Measurements from ENCODE around the gene CRIP2. TPM values are rescaled to one million over a fixed set of nuclear protein-coding genes. Genes with fewer than 3 reads are reported as not detected.
A peak's percentile ranks its signal among the peaks of the same experiment; 100 is the strongest.

The CRIP2 gene
- total and polyA plus RNA-seq, 2 of the 4 experiments (the other 2 are of a cell fraction): 18.1 to 123 TPM

DNA sequence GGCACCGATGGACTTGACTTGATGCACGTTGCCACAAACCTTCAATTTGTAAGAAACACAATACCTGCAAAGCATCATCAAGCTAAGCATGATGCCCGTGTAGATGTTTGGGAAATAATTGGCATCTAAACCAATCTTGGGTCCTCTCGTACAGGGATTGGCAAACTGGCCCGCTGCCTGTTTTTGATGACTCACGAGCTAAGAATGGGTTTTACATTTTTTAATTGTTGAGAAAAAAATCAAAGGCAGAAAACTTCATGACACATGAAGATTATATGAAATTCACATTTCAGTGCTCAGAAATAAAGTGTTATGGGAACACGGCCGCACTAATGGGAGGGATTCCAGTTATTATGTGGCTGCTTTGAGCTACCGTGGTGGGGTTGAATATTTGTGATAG, 44.1 kb upstream of the CRIP2 start:
- Histone ChIP-seq H2BK15ac (ENCODE audit: low read depth, low read length) (no peak overlapping the region), H3K23ac (ENCODE audit: low read depth, low read length) (no peak overlapping the region), H3K4me3 (ENCODE audit: insufficient read depth, low read depth, low read length) (no peak overlapping the region), H3K18ac (ENCODE audit: low read depth, low read length) (no peak overlapping the region), H2BK20ac (ENCODE audit: low read depth, low read length) (no peak overlapping the region), H2AFZ (replicated peaks; ENCODE audit: low read length, poor library complexity) (no peak overlapping the region), H4K20me1 (ENCODE audit: insufficient read depth, low read length) (peaks cover 88% of the 10 kb centered on the region), H3K9me1 (ENCODE audit: insufficient read depth, low read length) (peaks cover 10% of the 10 kb centered on the region), H4K5ac (ENCODE audit: low read depth, low read length) (no peak overlapping the region), H2BK120ac (ENCODE audit: low read depth, low read length) (no peak overlapping the region), H3K14ac (replicated peaks; ENCODE audit: low read depth, low read length) (no peak overlapping the region), H2AK5ac (ENCODE audit: low read depth, low read length) (no peak overlapping the region), H3K4me2 (ENCODE audit: low read depth, low read length) (no peak overlapping the region), H3K27me3 (ENCODE audit: control insufficient read depth, insufficient read depth, low read length) (no peaks in the 10 kb centered on the region), H3K79me1 (ENCODE audit: low read depth in 1 of 2, low read length in 2 of 2) (peaks cover 20 to 70% of the 10 kb centered on the region in 2 experiments), H2AK9ac (replicated peaks; ENCODE audit: low read depth, low read length, poor library complexity) (no peak overlapping the region), H3K9me3 (ENCODE audit: control insufficient read depth, insufficient read depth, low read length) (no peaks in the 10 kb centered on the region), H3K27ac (ENCODE audit: insufficient read depth, low read length) (no peak overlapping the region), H3K4me1 (ENCODE audit: control insufficient read depth, insufficient read depth, low read length) (no peaks in the 10 kb centered on the region; the same call in 1 of the 2 replicates), H4K8ac (ENCODE audit: low read depth in 2 of 2, low read length in 2 of 2) (no peak overlapping the region), H3K56ac (ENCODE audit: extremely low read depth, insufficient read depth, low read length) (no peak overlapping the region), H3K4ac (ENCODE audit: low read depth, low read length) (no peak overlapping the region), H2BK5ac (ENCODE audit: low read depth, low read length, poor library complexity, severe bottlenecking) (no peak overlapping the region), H4K91ac (ENCODE audit: insufficient read depth, low read depth, low read length) (no peak overlapping the region), H3K36me3 (ENCODE audit: control insufficient read depth, insufficient read depth, low read length) (peaks cover 10% of the 10 kb centered on the region), H3K9ac (ENCODE audit: low read depth, low read length) (no peak overlapping the region)
- dilution Hi-C loops (cut with HindIII; ENCODE audit: low sequenced_read_pairs, unreplicated experiment): no loop called here
- TF ChIP-seq MXI1 (IDR thresholded peaks at IDR 0.05; ENCODE audit: borderline replicate concordance, low read depth, low read length) (no peak), FOS (IDR thresholded peaks at IDR 0.05; ENCODE audit: low read depth, low read length) (peak; percentile 29; the same call in 1 of the 2 replicates)
- BruUV-seq (replicated peaks): no TSS peak
- intact Hi-C loops (cut with micrococcal nuclease): no loop called here
- ATAC-seq (ENCODE audit: low read depth) (peak; percentile 50), DNase-seq (peak; percentile 66)
- CTCF ChIA-PET: interaction anchor here (1.0 kb wide), 2 partner anchors 18 kb away, joined by 3 to 6 read pairs; no protein-coding TSS in a partner anchor
- in situ Hi-C loops (cut with MboI; ENCODE audit: low sequenced_read_pairs): no loop called here
- no CpG with 5 or more reads among the region's 9 CpGs for WGBS, 2 experiments (ENCODE audit: extremely low coverage in 2 of 2, insufficient read length in 1 of 2)
- POLR2A ChIA-PET (ENCODE audit: unreplicated experiment): no interaction called here
